ENCODE measurements around the gene IGSF5.

IGSF5 gene

GRCh38 chr21:39837861-39838359, 92.9 kb downstream of the IGSF5 start:
- no peak for DNase-seq

DNA sequence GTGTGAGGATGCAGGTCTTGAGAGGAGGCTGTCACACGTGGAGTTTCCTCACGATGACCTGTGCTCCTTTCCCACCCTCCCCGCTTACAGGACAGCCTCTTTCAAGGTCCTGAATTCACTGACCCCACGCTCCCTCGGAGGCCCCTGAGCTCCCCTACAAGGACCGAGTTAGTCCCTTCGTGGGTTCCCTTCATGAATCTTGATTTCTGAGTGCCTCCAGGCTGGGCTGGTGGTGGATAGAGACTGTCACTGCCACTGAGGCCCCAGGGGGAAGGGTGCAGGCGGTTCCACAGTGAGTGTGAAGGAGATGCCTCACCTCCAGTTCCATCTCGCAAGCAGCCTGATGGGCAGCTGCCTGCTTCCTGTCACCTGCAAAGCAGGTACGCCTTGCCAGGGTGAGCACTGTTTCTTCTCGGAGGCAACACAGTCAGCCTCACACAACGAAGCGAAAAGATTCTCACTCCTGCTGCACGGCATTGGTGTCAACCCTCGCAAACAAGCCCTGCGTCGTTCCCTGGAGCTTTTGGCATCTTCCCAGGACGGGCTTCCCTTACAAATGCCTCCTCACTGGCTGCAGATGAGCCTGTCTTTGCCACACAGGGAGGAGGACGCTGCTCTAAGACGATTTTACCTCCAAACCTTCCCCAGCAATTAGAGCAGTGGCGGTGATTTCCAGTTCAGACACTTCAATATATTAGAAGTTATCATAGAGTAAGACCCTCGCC, 95.6 kb downstream of the IGSF5 start:
- DNase-seq: no peak

- no peak for DNase-seq
These were observed 97.9 kb downstream of the IGSF5 start for GRCh38 chr21:39842741-39843459.

GRCh38 chr21:39843483-39843882, 98.5 kb downstream of the IGSF5 start:
- DNase-seq: no peak

- DNase-seq: no peak
These were observed 98.9 kb downstream of the IGSF5 start for GRCh38 chr21:39843916-39844315.

- no peak for DNase-seq
These were observed 100.7 kb downstream of the IGSF5 start for GRCh38 chr21:39845571-39846130.

DNA sequence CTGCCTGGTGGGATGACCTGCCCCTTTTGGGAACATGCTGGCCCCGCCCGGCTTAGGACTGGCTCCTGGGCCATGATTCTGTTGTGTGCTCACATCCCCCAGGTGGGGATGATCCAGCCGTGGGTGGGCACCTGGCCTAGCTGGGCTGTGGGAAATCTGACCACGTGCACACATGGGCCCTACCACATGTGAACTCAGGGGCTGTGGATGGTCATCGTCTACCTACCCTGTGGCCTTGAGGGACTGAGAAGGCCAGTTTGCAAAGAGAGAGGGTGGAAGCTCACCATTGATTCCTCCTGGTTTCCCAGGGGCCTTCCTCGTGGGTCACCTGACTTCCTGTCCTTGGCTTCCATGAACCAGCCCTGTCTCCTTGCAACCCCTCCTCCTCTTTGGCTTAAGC, 102.9 kb downstream of the IGSF5 start:
- no peak for DNase-seq

- DNase-seq: no peak
These were observed 104.2 kb downstream of the IGSF5 start for GRCh38 chr21:39849014-39849655.

- no peak for DNase-seq
These were observed 105.3 kb downstream of the IGSF5 start for GRCh38 chr21:39850333-39850732.

- no peak for DNase-seq
These were observed 106.1 kb downstream of the IGSF5 start for GRCh38 chr21:39851002-39851618.
